Stimulated activated CD8-positive, alpha-beta memory T cell treated with anti-CD3 and anti-CD28 coated beads, Interleukin-15, amount 100 ng/mL, for 24 hours (primary cell): ENCODE data around the gene RPS27A.
"Not testable (repeated sequence)": the region's sequence is repeated elsewhere in the genome, so short reads cannot be mapped to it uniquely, and the experiment has no call there.

Experiments used
- DNase-seq: peaks from one replicate; pipeline ENCODE4 v3.0.0-alpha.2; 2020; ENCODE audit warnings: low read depth

The RPS27A gene

DNA sequence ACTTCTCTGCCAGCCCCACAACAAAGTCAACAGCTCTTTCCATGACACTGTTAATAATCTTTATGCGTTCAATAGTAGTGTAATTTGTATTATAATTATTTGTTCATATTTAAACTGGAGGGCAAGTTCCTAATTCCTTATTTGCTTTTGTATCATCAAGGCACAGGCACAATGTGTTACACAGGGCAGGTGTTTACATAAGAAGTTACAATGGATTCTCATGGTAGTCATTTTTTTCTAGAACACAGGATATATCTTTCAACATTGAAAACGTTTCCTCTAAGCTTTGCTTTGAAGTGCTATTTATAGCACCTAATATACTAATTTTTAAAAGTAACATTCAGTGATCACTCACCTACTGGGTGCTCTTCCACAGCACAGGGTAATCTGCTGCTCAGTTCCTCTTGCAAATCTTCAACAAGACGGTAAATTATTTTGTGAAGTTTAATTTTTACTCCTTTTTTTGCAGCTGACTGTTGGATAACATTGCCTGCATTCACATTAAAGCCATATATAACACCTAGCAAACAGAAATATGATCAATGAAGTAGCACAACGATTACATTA, 7.3 kb downstream of the RPS27A start:
- no peak for DNase-seq

DNA sequence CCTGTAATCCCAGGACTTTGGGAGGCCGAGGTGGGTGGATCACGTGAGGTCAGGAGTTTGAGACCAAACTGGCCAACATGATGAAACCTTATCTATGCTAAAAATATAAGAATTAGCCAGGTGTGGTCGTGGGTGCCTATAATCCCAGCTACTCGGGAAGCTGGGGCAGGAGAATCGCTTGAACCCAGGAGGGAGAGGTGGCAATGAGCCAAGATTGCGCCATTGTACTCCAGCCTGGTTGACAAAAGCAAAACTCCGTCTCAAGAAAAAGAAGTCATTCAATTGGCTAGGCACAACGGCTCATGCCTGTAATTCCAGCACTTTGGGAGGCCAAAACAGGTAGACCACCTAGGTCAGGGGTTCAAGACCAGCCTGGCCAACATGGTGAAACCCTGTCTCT, 9.1 kb downstream of the RPS27A start:
- DNase-seq, result not testable (repeated sequence)

DNA sequence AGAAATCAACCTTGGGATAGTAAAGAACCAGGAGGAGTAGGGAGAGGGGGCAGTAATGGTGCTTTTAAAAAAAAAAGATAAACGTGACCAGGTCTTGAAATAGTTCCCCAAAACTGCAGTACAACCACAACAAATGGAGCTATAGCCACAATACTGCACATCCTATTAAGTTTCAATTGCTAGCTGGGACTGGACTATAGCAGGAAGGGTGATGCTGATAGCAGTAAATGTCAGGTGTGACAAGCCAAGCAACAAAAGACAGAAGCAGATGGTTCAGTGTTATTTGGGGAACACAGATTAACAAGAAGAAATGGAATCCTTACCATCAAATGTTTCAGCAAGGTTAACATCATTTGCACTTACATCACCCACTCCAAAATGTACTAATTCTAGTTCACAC, 10.1 kb downstream of the RPS27A start:
- no peak for DNase-seq

DNA sequence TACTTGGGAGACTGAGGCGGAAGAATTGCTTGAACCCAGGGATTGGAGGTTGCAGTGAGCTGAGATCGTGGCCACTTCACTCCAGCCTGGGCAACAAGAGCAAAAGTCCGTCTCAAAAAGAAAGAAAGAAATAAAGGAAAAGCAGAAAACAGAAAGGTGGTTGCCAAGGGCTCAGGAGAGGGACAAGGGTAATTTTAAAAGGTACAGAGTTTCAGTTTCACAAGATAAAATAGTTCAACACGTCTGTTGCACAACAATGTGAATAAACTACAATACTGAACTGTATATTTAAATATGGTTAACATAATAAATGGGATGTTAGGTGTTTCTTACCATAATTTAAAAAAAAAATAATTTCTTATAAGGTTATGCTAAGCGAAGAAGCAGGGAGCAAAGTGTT, 12.9 kb downstream of the RPS27A start:
- no peak for DNase-seq

DNA sequence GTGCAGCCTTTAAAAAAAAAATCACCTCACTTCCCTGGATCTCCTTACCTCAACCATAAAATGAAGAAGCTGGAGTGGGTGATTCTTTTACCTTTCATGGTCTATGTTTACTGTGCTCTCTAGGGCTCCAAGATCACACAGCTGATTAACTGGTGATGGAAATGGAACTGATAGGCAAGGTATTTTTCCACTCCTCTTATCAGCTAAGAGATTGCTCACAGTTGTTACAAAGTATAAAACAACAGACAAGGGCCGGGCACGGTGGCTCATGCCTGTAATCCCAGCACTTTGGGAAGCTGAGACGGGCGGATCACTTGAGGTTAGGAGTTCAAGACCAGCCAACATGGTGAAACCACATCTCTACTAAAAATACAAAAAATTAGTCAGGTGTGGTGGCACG, 14.5 kb downstream of the RPS27A start:
- no peak for DNase-seq

DNA sequence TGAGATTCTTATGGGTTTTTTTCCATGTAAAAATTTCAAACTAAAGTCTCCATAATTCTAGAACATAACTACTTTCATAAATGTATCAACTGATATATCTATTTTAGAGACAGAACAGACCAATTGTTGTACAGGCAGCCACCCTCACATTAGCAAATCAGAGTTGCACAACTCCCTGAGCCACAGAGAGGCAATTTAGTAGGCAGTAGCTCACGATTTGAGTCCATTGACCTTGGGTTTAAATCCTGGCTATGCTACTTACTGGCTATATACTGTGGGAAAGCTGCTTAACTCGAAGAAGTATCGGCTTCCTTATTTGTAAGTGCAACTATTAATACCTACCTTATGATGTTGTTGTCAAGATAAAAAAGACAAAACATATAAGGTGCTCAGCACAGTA, 20.3 kb downstream of the RPS27A start:
- DNase-seq, result no peak

DNA sequence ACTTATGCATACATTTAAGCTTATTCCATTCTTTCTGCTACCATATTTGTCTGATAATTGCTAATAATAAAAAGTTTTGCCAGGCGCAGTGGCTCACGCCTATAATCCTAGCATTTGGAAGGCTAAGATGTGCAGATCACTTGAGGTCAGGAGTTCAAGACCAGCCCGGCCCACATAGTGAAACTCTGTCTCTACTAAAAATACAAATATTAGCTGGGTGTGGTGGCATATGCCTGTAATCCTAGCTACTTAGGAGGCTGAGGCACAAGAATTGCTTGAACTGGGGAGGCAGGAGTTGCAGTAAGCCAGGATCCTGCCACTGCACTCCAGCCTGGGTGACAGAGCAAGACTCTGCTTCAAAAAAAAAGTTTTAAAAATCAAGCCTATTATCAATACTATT, 27.1 kb downstream of the RPS27A start:
- not testable (repeated sequence) for DNase-seq

DNA sequence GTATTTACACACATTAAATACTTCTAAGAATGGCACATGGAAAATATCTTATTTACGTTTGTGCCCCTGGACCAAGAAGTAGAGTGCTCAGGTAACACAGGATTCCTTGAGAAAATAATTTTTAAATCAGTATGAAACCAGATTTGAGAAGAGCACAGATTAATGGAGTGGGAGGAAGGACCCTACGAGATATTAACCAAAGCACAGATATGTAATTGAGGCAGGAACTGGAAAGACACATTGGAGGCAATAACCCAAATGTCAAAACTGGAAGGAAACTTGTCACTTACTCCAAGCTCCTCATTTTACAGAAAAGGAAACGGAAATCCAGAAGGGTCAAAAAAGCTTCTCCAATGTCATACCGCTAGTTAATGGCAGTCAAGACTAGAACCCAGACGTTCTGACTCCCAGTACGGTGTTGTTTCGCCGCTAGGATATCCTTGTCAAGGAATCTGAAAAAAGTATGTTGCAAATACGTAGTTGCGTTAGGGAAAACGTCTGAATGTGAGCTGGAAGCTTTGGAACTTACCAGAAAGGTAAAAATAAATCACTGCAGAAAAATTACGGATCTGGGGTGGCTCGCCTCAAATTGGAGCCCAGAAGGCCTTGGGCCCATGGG, 35.9 kb downstream of the RPS27A start:
- no peak for DNase-seq

DNA sequence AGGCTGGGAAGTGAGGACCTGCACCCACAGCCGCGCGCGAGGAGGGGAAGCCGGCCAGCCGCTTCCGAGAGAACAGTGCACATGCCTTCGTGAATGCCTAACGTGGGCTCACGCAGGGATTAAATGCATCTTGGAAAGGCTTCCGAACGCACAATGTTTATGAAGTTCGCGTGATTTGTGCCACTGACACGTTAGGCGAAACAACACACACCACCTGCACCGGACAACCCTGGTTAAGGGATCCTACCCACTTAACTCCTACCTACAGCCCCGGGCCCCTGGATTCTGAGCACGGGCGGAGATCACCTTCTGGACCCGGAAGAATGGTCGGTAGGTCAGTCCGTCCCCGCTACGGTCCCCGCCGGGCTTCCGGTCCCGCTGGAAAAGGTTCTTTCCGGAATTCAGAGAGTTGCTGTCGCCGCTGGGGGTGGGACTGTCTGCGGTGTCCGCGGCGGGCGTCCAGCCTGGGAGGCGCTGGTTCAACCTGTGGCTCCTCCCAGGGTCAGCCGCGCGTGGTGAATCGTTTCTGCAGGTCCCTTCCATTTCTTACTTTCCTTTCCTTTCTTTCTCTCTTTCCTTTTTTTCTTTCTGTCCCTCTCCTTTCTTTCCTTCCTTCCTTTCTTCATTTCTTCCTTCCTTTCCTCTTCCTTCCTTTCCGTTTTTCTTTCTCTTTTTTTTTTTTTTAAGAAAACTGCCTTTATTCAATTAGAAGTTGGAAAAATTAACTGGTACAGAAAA, 36.6 kb downstream of the RPS27A start, which contains the start of gene MTIF2:
TSS of gene MTIF2 (minus strand) at position 325 of the 738 bp plus-strand sequence. CDS start 5,373 bp downstream, outside the sequence.
- DNase-seq, result peak; percentile 87

DNA sequence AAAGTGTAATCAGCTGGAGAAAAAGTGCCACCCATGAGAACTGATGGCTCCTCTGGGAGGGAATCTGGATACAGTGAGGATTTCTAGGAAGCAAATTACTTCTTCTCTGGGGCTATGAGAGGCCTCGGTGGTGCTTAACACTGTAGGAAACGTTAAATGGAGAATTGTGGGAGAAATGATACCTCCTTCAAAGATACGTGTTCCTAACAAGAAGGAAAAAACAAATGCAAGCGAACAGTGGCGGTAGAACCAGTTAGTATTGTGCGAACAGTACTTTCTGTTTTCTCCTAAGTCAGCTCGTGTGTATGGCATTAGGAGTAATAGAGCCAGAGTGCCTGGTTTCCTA, 37.1 kb downstream of the RPS27A start:
- no peak for DNase-seq

DNA sequence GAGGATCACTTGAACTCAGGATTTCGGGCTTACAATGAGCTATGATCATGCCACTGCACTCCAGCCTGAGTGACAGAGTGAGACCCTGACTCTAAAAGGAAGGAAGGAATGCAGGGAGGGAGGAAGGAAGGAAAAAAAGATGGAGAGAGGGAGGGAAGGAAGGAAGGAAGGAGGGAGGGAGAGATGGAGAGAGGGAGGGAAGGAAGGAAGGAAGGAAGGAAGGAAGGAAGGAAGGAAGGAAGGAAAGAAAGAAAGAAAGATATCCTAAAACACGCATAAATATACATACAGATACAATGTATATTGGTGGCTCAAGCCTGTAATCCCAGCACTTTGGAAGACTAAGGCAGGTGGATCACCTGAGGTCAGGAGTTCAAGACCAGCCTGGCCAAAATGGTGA, 41.9 kb downstream of the RPS27A start:
- DNase-seq, result not testable (repeated sequence)

DNA sequence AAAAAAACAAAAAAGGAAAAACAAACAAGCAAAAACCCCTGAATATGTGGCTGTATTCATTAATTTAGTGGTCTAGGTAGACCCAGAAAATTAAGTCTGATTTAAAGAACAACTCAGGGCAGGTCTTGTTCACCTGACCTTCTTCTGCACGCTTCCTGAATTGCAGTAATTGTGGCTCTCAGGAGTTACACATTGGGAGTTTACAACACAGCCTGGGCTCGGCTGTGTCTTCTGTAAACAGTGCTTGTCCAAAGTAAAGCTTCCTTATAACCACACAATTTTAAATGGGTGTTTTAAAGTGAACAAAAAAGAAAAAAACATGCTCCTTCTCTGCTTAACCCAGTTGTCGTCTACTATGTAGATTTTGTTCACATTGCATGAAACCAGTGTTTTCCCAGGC, 44.8 kb downstream of the RPS27A start:
- DNase-seq, result no peak

DNA sequence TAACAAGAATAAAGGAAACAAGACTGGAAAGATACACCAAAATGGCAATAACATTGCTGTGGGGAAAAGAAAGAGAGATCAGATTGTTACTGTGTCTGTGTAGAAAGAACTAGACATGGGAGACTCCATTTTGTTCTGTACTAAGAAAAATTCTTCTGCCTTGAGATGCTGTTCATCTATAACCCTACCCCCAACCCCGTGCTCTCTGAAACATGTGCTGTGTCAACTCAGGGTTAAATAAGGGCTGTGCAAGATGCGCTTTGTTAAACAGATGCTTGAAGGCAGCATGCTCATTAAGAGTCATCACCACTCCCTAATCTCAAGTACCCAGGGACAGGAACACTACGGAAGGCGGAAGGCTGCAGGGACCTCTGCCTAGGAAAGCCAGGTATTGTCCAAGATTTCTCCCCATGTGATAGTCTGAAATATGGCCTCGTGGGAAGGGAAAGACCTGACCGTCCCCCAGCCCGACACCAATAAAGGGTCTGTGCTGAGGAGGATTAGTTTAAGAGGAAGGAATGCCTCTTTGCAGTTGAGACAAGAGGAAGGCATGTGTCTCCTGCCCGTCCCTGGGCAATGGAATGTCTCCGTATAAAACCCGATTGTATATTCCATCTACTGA, 46.8 kb downstream of the RPS27A start:
- DNase-seq, result not testable (repeated sequence)

DNA sequence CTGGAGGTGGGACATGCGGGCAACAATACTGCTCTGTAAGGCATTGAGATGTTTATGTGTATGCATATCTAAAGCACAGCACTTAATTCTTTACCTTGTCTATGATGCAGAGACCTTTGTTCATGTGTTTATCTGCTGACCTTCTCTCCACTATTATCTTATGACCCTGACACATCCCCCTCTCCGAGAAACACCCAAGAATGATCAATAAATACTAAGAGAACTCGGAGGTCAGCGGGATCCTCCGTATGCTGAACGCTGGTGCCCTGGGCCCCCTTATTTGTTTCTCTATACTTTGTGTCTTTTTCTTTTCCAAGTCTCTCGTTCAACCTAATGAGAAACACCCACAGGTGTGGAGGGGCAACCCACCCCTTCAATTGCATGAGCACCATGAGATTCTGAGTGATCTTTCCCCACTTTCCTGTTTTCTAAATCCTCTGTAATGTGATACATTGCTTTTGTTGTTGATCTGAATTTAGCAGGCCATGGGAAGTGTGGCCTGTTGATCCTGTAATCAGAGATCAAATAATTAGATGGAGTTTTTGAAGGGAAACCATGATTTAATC, 47.5 kb downstream of the RPS27A start:
- not testable (repeated sequence) for DNase-seq

DNA sequence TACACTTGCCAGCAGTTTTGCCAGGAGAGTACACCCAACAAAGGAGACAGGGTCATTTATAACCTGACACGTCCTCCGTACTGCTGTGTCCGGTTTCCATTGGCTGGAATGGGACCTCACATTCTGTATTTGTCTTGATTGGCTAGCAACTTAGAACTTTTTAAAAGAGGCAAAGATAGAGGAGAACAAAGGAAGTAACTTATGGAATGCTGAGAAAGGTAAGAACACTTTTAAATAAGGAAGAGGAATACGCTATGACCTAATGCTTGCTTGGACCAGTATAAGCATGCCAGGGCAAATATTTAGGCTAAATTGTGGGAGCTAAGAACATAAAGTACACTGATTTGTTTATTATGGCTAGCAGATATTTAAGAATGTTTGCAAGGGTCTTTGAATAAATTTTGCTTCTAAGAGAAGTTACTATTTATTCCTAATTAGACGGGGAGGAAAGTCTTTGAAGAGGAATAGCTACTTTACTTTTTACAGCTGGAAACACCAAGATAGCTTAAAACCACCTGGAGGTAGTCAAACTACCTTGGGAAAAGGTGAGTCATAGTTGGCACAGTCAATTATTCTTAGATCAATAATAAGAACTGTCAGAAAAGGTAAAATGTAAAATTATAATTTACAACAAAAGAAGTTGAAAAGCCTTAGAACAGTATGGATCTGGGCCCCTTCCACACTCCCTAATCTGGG, 48.5 kb downstream of the RPS27A start:
- not testable (repeated sequence) for DNase-seq

DNA sequence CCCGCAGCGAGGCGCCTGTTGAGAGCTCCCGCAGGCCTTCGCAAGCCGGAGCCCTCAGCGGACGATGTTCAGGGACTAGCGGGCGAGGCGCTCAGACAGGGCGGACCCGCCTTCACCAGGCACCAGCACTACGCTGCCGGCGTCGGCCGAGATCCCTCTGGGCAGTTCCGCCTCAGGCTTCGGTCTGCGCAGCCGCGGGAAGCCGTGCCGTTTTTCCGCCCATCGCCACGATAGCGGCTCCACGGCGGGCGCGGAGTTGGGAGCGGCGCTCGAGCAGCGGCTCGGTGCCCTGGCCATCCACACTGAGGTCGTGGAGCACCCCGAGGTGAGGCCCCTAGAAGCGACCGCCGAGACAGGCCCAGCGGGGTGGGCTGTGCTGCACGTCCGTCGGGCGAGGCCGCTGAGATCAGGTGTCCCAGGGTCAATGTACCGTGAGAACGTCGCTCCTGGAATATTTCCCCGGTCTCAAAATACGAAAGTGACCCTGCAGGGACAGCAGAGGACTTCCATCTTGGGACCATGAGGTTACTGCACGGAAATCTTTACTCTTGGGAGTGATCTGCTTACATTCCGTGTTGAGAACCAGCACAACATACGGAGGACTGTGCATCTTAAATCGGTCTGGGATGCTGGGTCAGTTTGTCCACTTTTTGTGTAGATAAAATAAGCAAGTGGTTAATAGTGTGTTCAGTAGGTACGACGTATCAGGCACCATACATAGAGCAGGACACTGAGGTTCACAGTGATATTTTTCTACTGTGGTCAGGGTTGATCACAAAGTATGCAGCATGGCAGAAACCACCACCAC, 49.8 kb downstream of the RPS27A start:
- DNase-seq, result peak; percentile 77

DNA sequence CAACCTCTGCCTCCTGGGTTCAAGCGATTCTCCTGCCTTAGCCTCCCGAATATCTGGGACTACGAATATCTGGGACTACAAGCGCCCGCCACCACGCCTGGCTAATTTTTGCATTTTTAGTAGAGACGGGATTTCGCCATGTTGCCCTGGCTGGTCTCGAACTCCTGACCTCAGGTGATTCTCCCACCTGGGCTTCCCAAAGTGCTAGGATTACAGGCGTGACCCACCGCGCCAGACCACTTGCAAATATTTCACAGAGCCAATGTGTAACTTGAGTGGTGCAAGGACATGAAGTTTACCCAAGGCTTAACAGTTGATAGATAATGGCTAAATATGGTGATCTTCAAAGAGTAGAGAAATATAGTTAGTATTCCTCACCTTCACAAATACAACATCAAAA, 50.6 kb downstream of the RPS27A start:
- no peak for DNase-seq
